K562 (cell line): ENCODE data around the gene SLC16A4. TPM values are rescaled to one million over a fixed set of nuclear protein-coding genes. Genes with fewer than 3 reads are reported as not detected.
A peak's percentile ranks its signal among the peaks of the same experiment; 100 is the strongest.

Experiments used
- ATF7 ChIP-seq: fragments of 450-650 bp; IDR thresholded peaks from 2 replicates; pipeline ENCODE4 v1.7.1; 2014; ENCODE audit warnings: mild to moderate bottlenecking, moderate library complexity
- CEBPG ChIP-seq, 3 experiments: fragments of 200-800 bp in 1 of 3; sonication (Bioruptor generic) in 1 of 3; sonication (generic) in 1 of 3; formaldehyde crosslinking in 1 of 3; IDR thresholded peaks in 2 of 3; conservative IDR thresholded peaks in 1 of 3; 2 replicates each; pipeline versions ENCODE4 v1.6.1 to v1.8.0; 2016 to 2022; ENCODE audit warnings: missing compliant biosample characterization in 2 of 3, missing genetic modification characterization in 2 of 3, mild to moderate bottlenecking in 1 of 3, missing genetic modification reagents in 1 of 3
- HOMEZ ChIP-seq: fragments of 250-450 bp; sonication (Bioruptor Pico); IDR thresholded peaks from 2 replicates; pipeline ENCODE4 v1.4.0; 2020; ENCODE audit warnings: mild to moderate bottlenecking, moderate library complexity
- L3MBTL2 ChIP-seq: fragments of 450-650 bp; IDR thresholded peaks from 2 replicates; pipeline ENCODE4 v1.6.1; 2016; ENCODE audit warnings: mild to moderate bottlenecking, moderate library complexity
- MCM3 ChIP-seq: fragments of 450-650 bp; IDR thresholded peaks from 2 replicates; pipeline ENCODE4 v1.6.1; 2016
- NFE2L1 ChIP-seq: fragments of 450-650 bp; IDR thresholded peaks from 2 replicates; pipeline ENCODE4 v1.6.1; 2016; ENCODE audit warnings: missing genetic modification characterization, low read depth, mild to moderate bottlenecking, missing compliant biosample characterization, moderate library complexity, borderline replicate concordance
- PHF20 ChIP-seq: fragments of 450-650 bp; IDR thresholded peaks from 2 replicates; pipeline ENCODE4 v1.6.1; 2018; ENCODE audit not compliant: partially characterized antibody
- RBM22 ChIP-seq: fragments of 200-400 bp; formaldehyde crosslinking; IDR thresholded peaks from 2 replicates; pipeline ENCODE4 v1.6.1; 2018; ENCODE audit warnings: low read length, low read depth; ENCODE audit not compliant: poor library complexity, severe bottlenecking
- SLC30A9 ChIP-seq: fragments of 250-450 bp; sonication (Bioruptor Pico); IDR thresholded peaks from 2 replicates; pipeline ENCODE4 v1.8.0; 2022; ENCODE audit warnings: mild to moderate bottlenecking, moderate library complexity
- TGIF2 ChIP-seq: sonication (generic); formaldehyde crosslinking; IDR thresholded peaks from 2 replicates; pipeline ENCODE4 v1.8.1; 2022; ENCODE audit warnings: mild to moderate bottlenecking, missing genetic modification reagents, moderate library complexity
- TSC22D4 ChIP-seq: fragments of 450-650 bp; IDR thresholded peaks from 2 replicates; pipeline ENCODE4 v1.6.1; 2016; ENCODE audit warnings: missing genetic modification characterization, missing biosample characterization, control low read depth
- ZNF277 ChIP-seq: fragments of 250-450 bp; sonication (Bioruptor Pico); IDR thresholded peaks from 2 replicates; pipeline ENCODE4 v1.8.0; 2022; ENCODE audit warnings: inconsistent platforms, mild to moderate bottlenecking, moderate library complexity, borderline replicate concordance
- ZSCAN29 ChIP-seq: fragments of 450-650 bp; IDR thresholded peaks from 2 replicates; pipeline ENCODE4 v1.6.1; 2017
- ZSCAN32 ChIP-seq: fragments of 450-650 bp; formaldehyde crosslinking; IDR thresholded peaks from 2 replicates; pipeline ENCODE4 v1.4.0; 2020; ENCODE audit warnings: mild to moderate bottlenecking, moderate library complexity
- polyA plus RNA-seq, 8 experiments: library from polyadenylated mRNA; depleted of rRNA in 4 of 8; stranded (reverse) in 5 of 8; unstranded in 3 of 8; fragments of >200 nt; fragmentation: Nextera tagmentation in 2 of 8; fragmentation: Illumina TruSeq in 1 of 8; extraction: Ambion mirVana in 2 of 8; extraction: Trizol in 1 of 8; gene quantifications; 2 replicates each; pipeline versions ENCODE4 v1.2.1 to v1.2.3, GENCODE V29; 2011 to 2014; ENCODE audit warnings: inconsistent platforms in 1 of 8, missing spikeins in 1 of 8
- total RNA-seq, 7 experiments: library from RNA; depleted of rRNA in 6 of 7; stranded (reverse); fragments of >200 nt in 6 of 7; fragmentation: Illumina TruSeq in 2 of 7; extraction: Trizol in 2 of 7; gene quantifications; 2 replicates each; pipeline versions ENCODE4 v1.2.1 to v1.2.3, GENCODE V29; 2011 to 2021; ENCODE audit warnings: low replicate concordance in 1 of 7
- TF ChIP-seq, protein P1 (sequence below): sonication (generic); formaldehyde crosslinking; IDR thresholded peaks from 2 replicates; pipeline ENCODE4 v1.8.0; 2023; ENCODE audit warnings: mild to moderate bottlenecking, missing genetic modification reagents

Gene SLC16A4
- total and polyA plus RNA-seq, 9 of the 15 experiments (the other 6 are each of a cell fraction or from before 2014, with no cell fraction given), result 0.04 to 0.31 (median 0.18) TPM; not detected in 1

GRCh38 chr1:110383251-110383990 is 7.4 kb downstream of the SLC16A4 start (continued):
- TF ChIP-seq TSC22D4 (tag) (no peak), TGIF2 (CRISPR knock-in tag) (no peak), ZSCAN32 (CRISPR knock-in tag) (no peak), ATF7 (no peak), ZSCAN29 (no peak), PHF20 (no peak), RBM22 (no peak), NFE2L1 (tag) (peak; percentile 52; the same call in 1 of the 2 replicates), ZNF277 (CRISPR knock-in tag) (no peak), SLC30A9 (no peak), CEBPG (CRISPR knock-in tag; IDR thresholded peaks at IDR 0.05) (no peak), CEBPG (tag; conservative IDR thresholded peaks at IDR 0.05 in 1 of 2, IDR thresholded peaks at IDR 0.05 in 1 of 2) (peak in 1 of 2 experiments; percentile 28; a peak in 2 of 4 replicates), L3MBTL2 (no peak), HOMEZ (CRISPR knock-in tag) (no peak), MCM3 (no peak)
- TF ChIP-seq, protein P1, sequence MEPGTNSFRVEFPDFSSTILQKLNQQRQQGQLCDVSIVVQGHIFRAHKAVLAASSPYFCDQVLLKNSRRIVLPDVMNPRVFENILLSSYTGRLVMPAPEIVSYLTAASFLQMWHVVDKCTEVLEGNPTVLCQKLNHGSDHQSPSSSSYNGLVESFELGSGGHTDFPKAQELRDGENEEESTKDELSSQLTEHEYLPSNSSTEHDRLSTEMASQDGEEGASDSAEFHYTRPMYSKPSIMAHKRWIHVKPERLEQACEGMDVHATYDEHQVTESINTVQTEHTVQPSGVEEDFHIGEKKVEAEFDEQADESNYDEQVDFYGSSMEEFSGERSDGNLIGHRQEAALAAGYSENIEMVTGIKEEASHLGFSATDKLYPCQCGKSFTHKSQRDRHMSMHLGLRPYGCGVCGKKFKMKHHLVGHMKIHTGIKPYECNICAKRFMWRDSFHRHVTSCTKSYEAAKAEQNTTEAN (CRISPR knock-in tag), result no peak
